PC-3 (cell line): Measurements from ENCODE around the gene UBA7. TPM values are rescaled to one million over a fixed set of nuclear protein-coding genes. Genes with fewer than 3 reads are reported as not detected.
"Not testable (repeated sequence)": the region's sequence is repeated elsewhere in the genome, so short reads cannot be mapped to it uniquely, and the experiment has no call there.

Experiments used
- ATAC-seq: fragments of 200-7000 bp; cut with Tn5 transposase; 2 replicates; pipeline ENCODE4 v1.9.1; 2020; ENCODE audit warnings: mild to moderate bottlenecking, moderate library complexity
- BruUV-seq: library from RNA; stranded (reverse); fragments of 400-500 nt; replicated peaks from 2 replicates; lab custom pipeline; 2021; lab: Mats Ljungman, UMichigan
- CTCF ChIA-PET: fragments of 300-600 bp; sonication (Branson Sonifier 250); formaldehyde crosslinking; loops from one replicate; lab custom pipeline; 2022; ENCODE audit warnings: antibody characterized with exemption; lab: Charles Lee
- POLR2A ChIA-PET: fragments of 300-600 bp; sonication (Branson Sonifier 250); formaldehyde crosslinking; loops from one replicate; lab custom pipeline; 2022; ENCODE audit warnings: antibody characterized with exemption; ENCODE audit not compliant: unreplicated experiment; lab: Charles Lee
- DNase-seq: peaks from one replicate; pipeline ENCODE4 v3.0.0-alpha.2; 2015
- H2AFZ ChIP-seq: fragments of 300-600 bp; sonication (generic); 2 replicates; pipeline ENCODE4 v1.6.0; 2016; ENCODE audit warnings: antibody characterized with exemption, low read length
- H3F3A ChIP-seq: fragments of 300-600 bp; sonication (generic); one replicate; pipeline ENCODE4 v1.6.0; 2017; ENCODE audit warnings: antibody characterized with exemption, low read length, control low read depth, mild to moderate bottlenecking; ENCODE audit not compliant: unreplicated experiment
- H3K27ac ChIP-seq: fragments of 300-600 bp; sonication (generic); 2 replicates; pipeline ENCODE4 v1.5.1; 2016; ENCODE audit warnings: mild to moderate bottlenecking, low read length
- H3K27me3 ChIP-seq: fragments of 300-600 bp; sonication (generic); 2 replicates; pipeline ENCODE4 v1.6.1; 2016; ENCODE audit warnings: low read length, mixed read lengths
- H3K36me3 ChIP-seq: fragments of 300-600 bp; sonication (generic); 2 replicates; pipeline ENCODE4 v1.6.1; 2016; ENCODE audit warnings: low read depth, mixed run types, low read length, mixed read lengths
- H3K4me1 ChIP-seq: fragments of 300-600 bp; sonication (generic); 2 replicates; pipeline ENCODE4 v1.5.1; 2016; ENCODE audit warnings: low read length; ENCODE audit not compliant: insufficient read depth
- H3K4me2 ChIP-seq: fragments of 300-600 bp; sonication (generic); 2 replicates; pipeline ENCODE4 v1.6.0; 2016; ENCODE audit warnings: low read length
- H3K4me3 ChIP-seq: fragments of 300-600 bp; sonication (generic); 2 replicates; pipeline ENCODE4 v1.5.1; 2016; ENCODE audit warnings: mild to moderate bottlenecking, low read length, mixed read lengths
- H3K79me2 ChIP-seq: fragments of 300-600 bp; sonication (generic); 2 replicates; pipeline ENCODE4 v1.6.1; 2017; ENCODE audit warnings: low read length, mixed read lengths
- H3K9ac ChIP-seq: fragments of 300-600 bp; sonication (generic); 2 replicates; pipeline ENCODE4 v1.6.0; 2016; ENCODE audit warnings: mild to moderate bottlenecking, low read length
- H3K9me2 ChIP-seq: fragments of 300-600 bp; sonication (generic); replicated peaks from 2 replicates; pipeline ENCODE4 v1.6.1; 2016; ENCODE audit warnings: mixed run types, low read length, mixed read lengths
- H3K9me3 ChIP-seq: fragments of 300-600 bp; sonication (generic); 2 replicates; pipeline ENCODE4 v1.6.1; 2016; ENCODE audit warnings: low read length, mixed read lengths
- H4K20me1 ChIP-seq: fragments of 300-600 bp; sonication (generic); 2 replicates; pipeline ENCODE4 v1.6.1; 2016; ENCODE audit warnings: low read length, mixed read lengths
- CTCF ChIP-seq: fragments of 300-600 bp; sonication (generic); conservative IDR thresholded peaks from 2 replicates; pipeline ENCODE4 v1.5.1; 2017; ENCODE audit warnings: antibody characterized with exemption, low read depth, mild to moderate bottlenecking, low read length
- EZH2 ChIP-seq: fragments of 300-600 bp; sonication (generic); IDR thresholded peaks from one replicate; pipeline ENCODE4 v1.6.1; 2017; ENCODE audit warnings: antibody characterized with exemption, mild to moderate bottlenecking, low read length; ENCODE audit not compliant: unreplicated experiment
- EZH2phosphoT487 ChIP-seq: fragments of 300-600 bp; sonication (generic); IDR thresholded peaks from 2 replicates; pipeline ENCODE4 v1.6.1; 2018; ENCODE audit warnings: mild to moderate bottlenecking, antibody characterized with exemption, low read length, borderline replicate concordance
- intact Hi-C: fragments of 100-400 bp; cut with micrococcal nuclease; formaldehyde crosslinking; loops from 2 replicates; pipeline ENCODE4 v1.9.0; 2023
- total RNA-seq: library from RNA; depleted of rRNA; stranded (reverse); fragments of >200 nt; gene quantifications from 2 replicates; pipeline ENCODE4 v1.2.3, GENCODE V29; 2014

Gene UBA7
- total RNA-seq, 1 experiment from 2014 or later = 3.6 TPM

GRCh38 chr3:49839193-49839809 is 25.5 kb upstream of the UBA7 start:
- Histone ChIP-seq H3K4me1 (no peaks in the 10 kb centered on the region), H2AFZ (no peak overlapping the region), H3K9ac (no peak overlapping the region), H3K27me3 (no peaks in the 10 kb centered on the region), H3K9me3 (no peaks in the 10 kb centered on the region), H3K9me2 (no peaks in the 10 kb centered on the region), H3K4me2 (no peak overlapping the region), H4K20me1 (no peaks in the 10 kb centered on the region), H3K36me3 (peaks cover 31% of the 10 kb centered on the region), H3F3A (no peaks in the 10 kb centered on the region), H3K4me3 (no peak overlapping the region), H3K27ac (no peak overlapping the region), H3K79me2 (no peaks in the 10 kb centered on the region)
- DNase-seq = peak; percentile 83
- intact Hi-C loops = loop anchor here (1.0 to 5.0 kb wide), 4 partner anchors 37 to 302 kb away; partner anchors contain the start of gene AMIGO3
- POLR2A ChIA-PET = no interaction called here
- CTCF ChIA-PET = interaction anchor here (0.6 to 2.2 kb wide), 9 partner anchors 29 to 299 kb away, joined by 3 to 15 read pairs (median 5); partner anchors contain the start of genes AMIGO3 and INKA1
- peak; percentile 83 for ATAC-seq
- no peak for TF ChIP-seq EZH2
- peak; percentile 97 for TF ChIP-seq CTCF
- no peak for TF ChIP-seq EZH2phosphoT487
- BruUV-seq = no TSS peak

- Histone ChIP-seq H4K20me1 (no peaks in the 10 kb centered on the region), H3K9me2 (no peaks in the 10 kb centered on the region), H3K4me2 (no peak overlapping the region), H2AFZ (no peak overlapping the region), H3K36me3 (peaks cover 21% of the 10 kb centered on the region), H3K27ac (no peak overlapping the region), H3K27me3 (no peaks in the 10 kb centered on the region), H3K9me3 (no peaks in the 10 kb centered on the region), H3K4me3 (no peak overlapping the region), H3K4me1 (no peaks in the 10 kb centered on the region), H3K9ac (no peak overlapping the region), H3F3A (no peaks in the 10 kb centered on the region), H3K79me2 (no peaks in the 10 kb centered on the region)
- POLR2A ChIA-PET = no interaction called here
- no peak for ATAC-seq
- intact Hi-C loops = no loop called here
- CTCF ChIA-PET = no interaction called here
- BruUV-seq = no TSS peak
- DNase-seq = no peak
- TF ChIP-seq CTCF = no peak
- TF ChIP-seq EZH2phosphoT487 = no peak
- TF ChIP-seq EZH2 = no peak
These were observed 17.6 kb upstream of the UBA7 start for GRCh38 chr3:49831341-49831740.

GRCh38 chr3:49826016-49826415 is 12.3 kb upstream of the UBA7 start:
- no peaks in the 10 kb centered on the region for H3K9me3 ChIP-seq
- no peak overlapping the region for H3K9ac ChIP-seq
- H3K27me3 ChIP-seq = no peaks in the 10 kb centered on the region
- H4K20me1 ChIP-seq = no peaks in the 10 kb centered on the region
- BruUV-seq = no TSS peak
- H3K4me1 ChIP-seq = no peaks in the 10 kb centered on the region
- H3K27ac ChIP-seq = no peak overlapping the region
- no peak overlapping the region for H3K4me2 ChIP-seq
- no peaks in the 10 kb centered on the region for H3K79me2 ChIP-seq
- no peaks in the 10 kb centered on the region for H3K9me2 ChIP-seq
- ChIA-PET POLR2A (no interaction called here), CTCF (no interaction called here)
- H3K4me3 ChIP-seq = no peak overlapping the region
- peaks cover 14% of the 10 kb centered on the region; the same call in 1 of the 2 replicates for H3K36me3 ChIP-seq
- H3F3A ChIP-seq = no peaks in the 10 kb centered on the region
- intact Hi-C loops = no loop called here
- H2AFZ ChIP-seq = no peak overlapping the region
- DNase-seq = no peak
- no peak for ATAC-seq
- TF ChIP-seq CTCF = no peak
- TF ChIP-seq EZH2phosphoT487 = no peak
- no peak for TF ChIP-seq EZH2

GRCh38 chr3:49823131-49823530 is 9.4 kb upstream of the UBA7 start:
- H3K79me2 ChIP-seq, intact Hi-C loops, H3K4me1 ChIP-seq, H3K9ac ChIP-seq, H4K20me1 ChIP-seq, ATAC-seq, H3K4me2 ChIP-seq, POLR2A ChIA-PET, H3K27me3 ChIP-seq, H2AFZ ChIP-seq, H3F3A ChIP-seq, H3K9me3 ChIP-seq, DNase-seq, H3K9me2 ChIP-seq, H3K36me3 ChIP-seq, H3K27ac ChIP-seq, H3K4me3 ChIP-seq, BruUV-seq: not testable (repeated sequence)
- CTCF ChIA-PET = interaction anchor here (0.5 kb wide), 1 partner anchor 297 kb away, joined by 3 read pairs; no protein-coding TSS in a partner anchor
